Inferior parietal cortex (tissue), 1 donor: ENCODE measurements around the gene LENG8.
"Not testable (repeated sequence)": the region's sequence is repeated elsewhere in the genome, so short reads cannot be mapped to it uniquely, and the experiment has no call there.

ENCODE experiments used
- DNase-seq: peaks from one replicate; pipeline ENCODE4 v3.0.0-alpha.2; 2016; ENCODE audit errors: extremely low spot score

The LENG8 gene

DNA sequence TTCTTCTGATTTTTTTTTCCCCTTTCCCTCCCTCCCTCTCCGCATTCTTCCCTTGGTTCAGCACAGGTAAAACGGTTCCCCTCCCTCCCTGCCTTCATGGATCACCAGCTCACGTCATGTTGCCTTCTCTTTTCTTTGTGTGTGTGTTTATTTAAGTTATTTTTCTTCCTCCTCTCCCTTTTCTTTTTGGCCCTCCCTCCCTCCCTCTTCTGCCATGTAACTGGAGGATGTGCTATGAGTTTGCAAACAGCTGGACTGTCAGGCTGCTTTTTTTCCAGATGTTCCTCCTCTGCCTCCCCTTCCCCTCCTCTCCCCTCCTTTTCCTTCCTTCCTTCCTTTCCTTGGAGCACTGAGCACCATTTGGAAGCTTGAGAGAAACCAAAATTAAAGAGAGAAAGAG, 12.6 kb downstream of the LENG8 start:
- DNase-seq, result no peak

DNA sequence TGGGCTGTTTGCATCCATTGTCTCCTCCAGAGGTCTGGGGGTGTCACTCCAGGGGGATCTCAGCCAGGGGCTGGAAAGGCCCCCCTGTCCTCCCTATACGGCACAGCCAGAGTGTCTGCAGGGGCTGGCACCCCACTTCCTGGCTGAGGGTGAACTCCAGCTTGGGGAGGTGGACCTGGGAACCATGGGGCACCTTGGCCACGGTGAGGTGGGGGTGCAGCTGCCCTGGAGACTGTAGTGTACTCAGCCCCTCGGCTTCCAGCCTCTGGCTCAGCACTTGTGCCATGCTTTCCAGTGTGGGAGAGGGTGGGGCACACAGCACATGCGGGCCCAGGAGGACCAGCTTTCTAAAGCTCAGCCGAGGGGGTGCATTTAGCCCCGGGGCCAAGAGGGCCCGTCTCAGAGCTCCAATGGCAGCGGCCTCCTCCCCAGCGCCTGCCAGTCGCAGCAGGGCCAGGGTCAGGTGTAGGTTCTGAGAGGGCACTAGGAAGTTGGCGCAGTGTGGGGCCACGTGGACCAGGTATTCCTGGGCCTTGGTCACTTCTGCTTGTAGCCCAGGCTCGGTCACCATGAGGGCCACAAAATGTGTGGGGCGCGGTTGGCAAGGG, 13.2 kb downstream of the LENG8 start:
- DNase-seq, result no peak

DNA sequence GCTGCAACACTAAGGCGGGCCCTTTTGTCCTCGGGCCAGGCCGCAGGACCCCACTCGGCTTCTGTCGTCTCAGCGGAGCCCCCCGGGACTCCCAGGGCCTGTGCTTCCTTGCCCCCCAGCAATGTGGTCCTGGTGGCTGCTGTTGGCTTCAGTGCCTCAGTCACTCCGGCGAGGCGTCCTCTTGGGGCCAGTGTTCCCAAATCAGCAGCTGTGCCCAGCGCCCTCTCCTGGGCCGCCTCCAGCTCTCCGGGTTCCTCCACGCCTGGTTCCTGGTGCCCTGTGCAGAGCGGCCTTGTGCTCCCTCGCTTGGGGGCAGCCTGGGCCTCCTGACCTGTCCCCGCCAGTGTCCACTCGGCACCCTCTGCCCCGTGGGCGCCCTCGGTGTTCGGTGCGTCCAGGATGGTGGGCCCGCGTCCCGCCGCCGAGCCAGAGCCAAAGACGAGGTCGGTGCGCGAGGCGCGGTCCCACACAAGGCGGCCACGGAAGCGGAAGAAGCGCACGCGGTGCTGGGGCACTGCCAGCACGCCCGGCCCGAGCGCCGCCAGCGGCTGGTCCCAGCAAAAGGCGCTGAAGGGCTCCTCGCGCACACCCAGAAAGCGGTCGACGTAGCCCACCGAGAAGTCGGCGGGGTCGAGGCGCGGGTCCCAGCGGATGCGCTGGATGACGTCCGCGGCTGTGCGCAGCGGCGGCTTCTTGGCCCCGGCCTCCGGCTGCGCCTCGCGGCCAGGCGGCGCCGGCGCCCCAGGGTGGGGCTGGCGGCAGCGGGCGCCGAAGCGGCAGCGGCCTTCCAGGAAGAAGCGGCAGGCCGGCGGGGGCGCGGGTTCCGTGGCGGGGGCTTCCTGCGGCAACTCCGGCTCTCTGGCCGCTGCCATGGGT, 13.9 kb downstream of the LENG8 start:
- peak; percentile 38 for DNase-seq

DNA sequence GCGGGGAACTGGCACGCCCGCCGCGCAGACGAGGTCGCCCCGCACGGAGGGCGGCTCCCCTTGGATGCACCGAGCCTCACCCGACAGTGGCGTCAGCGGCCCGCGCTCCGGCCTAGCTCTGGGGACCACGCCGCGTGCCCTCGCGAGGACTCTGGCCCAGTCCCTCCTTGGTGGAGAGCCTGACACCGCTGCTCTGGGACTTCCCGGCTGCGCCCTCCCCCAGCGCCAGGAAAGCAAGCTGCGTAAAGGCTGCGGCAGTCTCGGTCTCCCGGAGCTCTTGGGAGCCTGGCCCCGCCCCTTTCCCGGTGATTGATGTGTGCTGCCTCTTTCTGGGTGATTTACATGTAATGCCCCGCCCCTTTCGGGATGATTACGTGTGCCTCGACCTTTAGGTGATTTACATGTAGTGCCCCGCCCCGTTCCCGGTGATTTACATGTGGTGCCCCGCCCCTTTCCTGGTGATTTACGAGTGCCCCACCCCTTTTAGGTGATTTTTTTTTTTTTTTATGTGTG, 14.6 kb downstream of the LENG8 start, which contains the start of gene LENG9:
Gene LENG9, minus strand, starts transcription at position 248 of the 513 bp plus-strand sequence. CDS start 252 bp downstream, outside the sequence.
- peak; percentile 90 for DNase-seq

DNA sequence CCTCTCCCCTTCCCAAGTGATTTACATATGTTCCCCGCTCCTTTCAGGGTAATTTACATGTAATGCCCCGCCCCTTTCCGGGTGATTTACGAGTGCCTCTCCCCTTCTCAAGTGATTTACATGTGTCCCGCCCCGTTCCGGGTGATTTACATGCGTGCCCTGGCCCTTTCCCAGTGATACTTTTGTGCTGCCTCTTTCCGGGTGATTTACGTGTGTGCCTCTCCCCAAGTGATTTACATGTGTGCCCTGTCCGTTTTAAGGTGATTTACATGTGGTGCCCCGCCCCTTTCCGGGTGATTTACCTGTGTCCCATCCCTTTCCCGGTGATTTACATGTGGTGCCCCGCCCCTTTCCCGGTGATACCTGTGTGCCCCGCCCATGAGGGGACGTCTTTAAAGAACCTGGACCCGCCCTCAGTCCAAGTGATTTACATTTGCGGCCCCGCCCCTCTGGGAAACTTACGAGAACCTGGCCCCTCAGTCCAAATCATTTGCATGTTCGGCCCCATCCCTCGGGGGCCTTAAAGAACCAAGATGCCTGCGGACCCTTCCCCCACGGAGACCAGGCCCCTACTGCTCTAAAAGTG, 15.1 kb downstream of the LENG8 start:
- peak; percentile 74 for DNase-seq

DNA sequence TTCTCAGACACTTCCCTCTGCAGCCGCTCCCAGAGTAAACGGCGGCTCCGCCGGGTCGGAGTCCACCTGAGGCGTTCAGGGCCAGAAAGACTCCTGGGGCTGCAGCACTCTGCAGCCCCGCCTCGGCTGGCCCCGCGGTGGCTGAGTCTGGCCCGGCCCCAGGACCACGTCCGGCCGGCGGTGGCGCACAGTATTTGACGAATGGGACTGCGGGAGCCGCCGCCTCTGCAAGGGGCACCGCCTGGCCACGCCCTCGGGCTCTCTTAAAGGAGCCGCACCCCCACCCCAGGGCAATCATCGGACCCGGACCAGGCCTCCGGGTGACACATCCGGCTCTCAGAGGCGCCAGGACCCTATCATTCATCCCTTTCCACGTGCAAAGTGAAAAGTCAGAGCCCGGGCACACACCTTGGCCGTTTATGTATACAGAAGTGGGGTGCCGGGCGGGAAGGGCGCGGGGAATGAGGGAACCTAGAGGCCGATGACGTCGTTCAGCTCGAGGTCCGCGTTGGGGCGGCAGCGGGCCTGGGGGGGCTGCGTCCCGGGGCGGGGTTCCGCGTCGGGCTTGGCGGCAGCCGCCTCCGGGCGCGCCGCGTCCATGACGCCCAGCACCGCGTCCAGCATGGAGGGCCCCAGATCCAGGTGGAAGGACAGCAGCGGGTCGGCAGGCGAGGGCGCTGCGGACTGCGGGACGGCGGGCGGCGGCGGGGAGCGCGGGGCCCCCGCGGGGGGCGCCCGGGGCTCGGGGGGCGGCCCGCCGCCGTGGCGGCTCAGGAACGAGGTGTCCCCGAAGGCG, 15.8 kb downstream of the LENG8 start:
- DNase-seq, result peak; percentile 76

DNA sequence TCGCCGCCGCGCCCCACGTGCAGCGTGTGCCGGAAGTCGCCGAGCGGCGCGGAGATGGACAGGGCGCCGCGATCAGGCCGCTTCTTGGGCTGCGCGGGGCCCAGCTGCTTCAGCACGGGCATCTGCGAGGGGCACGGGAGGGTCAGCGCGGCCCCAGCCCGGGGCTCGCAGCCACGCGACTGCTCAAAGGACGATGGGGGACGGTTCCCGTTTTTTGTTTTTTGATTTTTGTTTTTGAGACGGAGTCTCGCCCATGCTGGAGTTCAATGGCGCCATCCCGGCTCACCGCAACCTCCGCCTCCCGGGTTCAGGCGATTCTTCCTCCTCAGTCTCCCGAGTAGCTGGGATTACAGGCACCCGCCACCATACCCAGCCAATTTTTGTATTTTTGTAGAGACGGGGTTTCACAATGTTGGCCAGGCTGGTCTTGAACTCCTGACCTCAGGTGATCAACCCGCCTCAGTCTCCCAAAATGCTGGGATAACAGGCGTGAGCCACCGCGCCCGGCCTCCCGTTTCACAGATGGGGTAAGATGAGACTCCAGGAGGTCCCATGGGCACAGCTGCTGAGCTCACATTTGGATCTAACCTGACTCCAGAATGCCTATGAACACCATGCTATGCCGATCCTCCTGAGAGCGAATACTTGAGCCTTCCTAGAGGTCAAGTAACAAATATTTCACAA, 16.6 kb downstream of the LENG8 start:
- no peak for DNase-seq

DNA sequence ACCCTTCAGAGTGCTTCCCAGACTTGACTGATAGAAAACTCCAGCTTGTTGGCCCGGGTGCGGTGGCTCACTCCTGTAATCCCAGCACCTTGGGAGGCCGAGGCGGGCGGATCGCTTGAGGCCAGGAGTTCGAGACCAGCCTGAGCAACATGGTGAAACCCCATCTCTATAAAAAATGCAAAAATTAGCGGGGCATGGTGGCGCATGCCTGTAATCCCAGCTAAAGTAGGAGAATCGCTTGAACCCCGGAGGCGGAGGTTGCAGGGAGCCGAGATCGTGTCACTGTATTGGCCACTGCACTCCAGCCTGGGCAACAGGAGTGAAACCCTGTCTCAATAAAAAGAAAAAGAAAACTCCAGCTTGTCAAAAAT, 17.1 kb downstream of the LENG8 start:
- DNase-seq, result not testable (repeated sequence)

DNA sequence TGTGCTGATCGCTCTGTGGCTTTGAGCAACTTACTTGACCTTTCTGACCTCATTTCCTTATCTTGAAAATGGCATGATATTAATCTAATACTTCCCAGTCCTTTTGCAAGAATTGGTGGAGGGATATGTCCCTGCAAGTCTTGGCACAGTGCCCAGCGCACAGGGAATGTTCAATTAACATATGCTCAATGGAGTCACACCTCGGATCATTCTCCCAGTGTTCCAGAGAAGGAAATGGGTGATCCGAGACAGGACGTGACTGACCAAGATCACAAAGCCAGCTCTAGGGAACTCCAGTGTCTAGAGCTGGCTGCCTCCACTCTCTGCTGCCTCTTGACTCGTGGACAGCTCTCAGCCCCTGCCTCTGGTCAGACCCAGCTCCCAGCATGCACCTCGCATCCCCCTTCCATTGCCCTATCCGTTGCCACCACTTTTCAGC, 20.5 kb downstream of the LENG8 start:
- no peak for DNase-seq

DNA sequence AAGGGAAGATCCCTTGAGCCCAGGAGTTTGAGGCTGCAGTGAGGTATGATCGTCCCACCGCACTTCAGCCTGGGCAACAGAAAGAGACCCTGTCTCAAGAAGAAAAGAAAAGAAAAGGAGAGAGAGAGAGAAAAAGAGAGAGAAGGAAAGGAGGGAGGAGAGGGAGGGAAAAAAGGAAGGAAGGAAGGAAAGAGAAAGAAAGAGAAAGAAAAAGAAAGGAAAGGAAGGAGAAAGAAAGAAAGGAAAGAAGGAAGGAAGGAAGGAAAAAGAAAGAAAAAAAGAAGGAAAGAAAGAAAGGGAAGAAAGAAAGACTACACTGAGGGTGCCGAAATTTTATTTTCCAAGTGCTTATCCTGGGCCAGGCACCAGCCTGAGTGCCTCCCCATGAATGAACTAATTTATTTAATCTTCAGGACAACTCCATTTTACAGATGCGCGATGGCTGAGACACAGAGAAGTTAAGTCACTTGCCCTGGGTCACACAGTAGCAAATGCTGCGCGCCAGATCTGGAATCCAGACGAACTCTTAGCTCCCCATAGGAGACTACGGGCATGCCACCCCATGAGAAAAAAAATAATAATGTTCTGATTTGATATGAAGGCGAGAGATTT, 21.4 kb downstream of the LENG8 start:
- no peak for DNase-seq

DNA sequence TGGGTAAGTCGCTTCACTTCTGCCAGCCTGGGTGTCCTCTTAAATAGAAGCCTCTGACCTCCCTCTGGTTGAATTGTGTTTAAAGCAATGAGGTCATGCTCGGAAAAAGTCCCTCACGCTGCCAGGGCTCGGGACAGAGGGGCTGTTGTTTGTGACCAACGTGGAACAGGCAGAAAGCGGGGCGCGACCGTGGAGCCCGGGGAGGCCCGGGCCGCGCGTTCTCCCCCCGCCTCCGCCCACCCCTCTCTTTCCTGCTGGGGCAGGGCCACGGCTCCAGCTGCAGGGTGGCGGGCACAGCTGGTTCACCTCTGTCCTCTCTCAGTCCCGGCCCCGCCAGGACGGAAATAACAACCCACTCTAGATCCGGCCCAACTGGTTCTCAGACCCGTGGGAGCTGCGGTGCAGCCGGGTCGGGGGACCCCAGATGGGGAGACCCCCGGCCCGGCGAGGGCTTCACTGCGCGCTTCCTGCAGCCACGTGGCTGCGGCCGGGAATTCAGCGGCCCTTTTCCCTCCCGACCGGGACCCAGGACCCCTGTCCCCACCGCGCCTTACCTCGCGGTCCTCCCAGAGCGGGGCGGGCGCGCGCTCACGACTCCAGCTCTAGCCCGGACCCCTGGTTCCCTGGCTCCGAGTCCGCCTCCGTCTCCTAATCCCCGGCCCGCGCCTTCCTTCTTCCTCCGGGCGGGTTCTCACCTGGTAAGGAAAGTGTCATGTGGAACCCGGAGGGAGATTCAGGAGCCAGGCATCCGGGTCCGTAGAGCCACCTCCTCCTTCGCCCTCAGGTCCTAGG, 22.2 kb downstream of the LENG8 start:
- peak; percentile 10 for DNase-seq

DNA sequence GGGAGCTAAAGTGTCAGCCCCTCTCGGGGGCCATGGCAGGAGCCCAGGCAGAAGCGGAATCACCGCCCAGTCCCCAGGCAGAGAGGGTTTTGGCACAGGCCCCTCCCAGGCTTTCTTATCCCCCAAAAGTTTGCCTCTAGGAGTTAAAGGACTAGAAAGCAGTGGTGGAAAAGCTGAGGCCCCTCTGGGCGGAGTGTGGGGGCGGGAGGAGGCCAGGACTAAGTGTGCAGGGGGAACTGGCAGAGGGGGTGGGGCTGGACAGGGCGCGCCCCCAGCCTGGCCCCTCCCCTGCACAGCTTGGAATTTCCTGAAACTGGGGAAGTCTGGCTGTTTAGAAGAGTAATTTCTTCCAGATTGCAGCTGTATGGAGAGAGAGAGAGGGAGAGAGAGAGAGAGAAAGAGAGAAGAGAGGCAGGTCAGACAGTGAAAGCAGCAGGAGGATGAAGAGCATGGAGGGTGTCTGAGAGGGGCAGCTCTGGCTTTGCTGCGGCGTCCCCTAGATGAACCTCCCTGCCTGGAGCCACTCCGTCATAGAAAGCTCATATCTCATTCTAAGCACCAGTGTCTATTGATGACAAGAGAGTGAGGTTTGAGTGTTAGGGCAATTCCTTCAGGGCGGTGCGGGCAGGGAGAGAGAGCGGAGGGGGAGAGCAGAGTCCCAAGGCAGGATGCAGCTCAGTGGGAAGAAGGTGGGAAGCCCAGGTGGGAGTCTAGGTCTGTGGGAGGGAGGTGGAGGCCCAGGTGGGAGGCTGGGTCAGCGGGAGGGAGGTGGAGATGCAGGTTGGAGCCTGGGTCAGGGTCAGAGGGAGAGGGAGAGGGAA, 24.3 kb downstream of the LENG8 start, which contains the start of gene CDC42EP5:
Gene CDC42EP5, minus strand, starts transcription at position 226 of the 821 bp plus-strand sequence. CDS start 7,749 bp downstream, outside the sequence.
- no peak for DNase-seq

DNA sequence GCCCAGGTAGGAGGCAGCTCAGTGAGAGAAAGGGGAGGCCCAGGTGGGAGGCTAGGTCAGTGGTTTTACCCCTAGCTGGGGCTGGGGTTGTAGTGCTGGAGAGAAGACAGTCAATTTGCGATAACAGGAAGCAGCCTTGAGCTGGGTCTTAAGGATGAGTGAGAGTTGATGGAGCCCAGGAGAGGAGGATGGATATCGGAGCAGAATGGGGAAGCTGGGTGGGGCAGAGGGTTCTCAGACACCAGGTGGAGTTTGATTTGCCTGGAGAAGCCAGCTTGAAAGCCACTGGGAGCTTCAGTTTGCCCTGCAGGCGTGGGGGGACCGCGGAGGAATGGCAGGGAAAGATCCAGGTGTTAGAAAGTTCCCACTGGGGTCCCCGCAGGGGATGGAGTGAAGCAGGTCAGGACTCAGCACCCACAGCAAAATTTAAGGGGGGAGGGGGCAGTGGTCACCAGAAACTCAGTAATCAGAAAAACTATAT, 24.9 kb downstream of the LENG8 start:
- DNase-seq, result no peak

DNA sequence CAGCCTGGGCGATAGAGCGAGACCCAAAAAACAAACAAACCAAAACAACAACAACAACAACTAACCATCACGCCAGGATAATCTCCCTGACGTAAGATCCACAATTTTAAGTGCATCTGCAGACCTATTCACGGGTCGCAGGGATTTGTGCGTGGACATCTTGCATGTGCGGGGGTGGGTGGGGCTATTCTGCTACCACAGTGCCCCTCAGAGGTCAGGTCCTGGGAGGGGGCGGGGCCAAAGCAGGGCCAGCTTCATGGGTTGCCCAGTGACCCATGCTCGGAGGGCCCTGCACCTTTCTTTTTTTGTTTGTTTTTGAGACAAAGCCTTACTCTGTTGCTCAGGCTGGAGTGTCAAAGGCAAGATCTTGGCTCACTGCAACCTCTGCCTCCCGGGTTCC, 26.7 kb downstream of the LENG8 start:
- DNase-seq, result no peak

DNA sequence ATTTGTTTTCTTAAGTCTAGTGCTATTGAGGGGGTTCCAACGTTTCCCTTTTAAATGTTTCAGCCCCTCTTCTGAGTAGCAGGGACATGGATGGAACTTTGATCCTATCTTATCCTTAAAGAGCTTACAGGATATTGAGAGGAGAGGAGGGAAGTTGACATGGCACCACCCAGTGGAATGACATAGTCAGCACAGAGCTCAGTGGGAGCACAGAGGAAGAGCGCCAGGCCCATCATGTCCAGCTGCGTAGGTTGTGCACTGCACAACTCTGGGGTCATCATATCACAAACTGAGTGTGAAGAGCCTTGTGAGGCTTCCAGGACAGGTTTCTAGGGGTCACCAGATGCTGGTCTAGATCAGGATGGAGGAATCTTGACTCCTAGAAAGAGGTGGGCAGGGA, 28.7 kb downstream of the LENG8 start:
- DNase-seq, result no peak

DNA sequence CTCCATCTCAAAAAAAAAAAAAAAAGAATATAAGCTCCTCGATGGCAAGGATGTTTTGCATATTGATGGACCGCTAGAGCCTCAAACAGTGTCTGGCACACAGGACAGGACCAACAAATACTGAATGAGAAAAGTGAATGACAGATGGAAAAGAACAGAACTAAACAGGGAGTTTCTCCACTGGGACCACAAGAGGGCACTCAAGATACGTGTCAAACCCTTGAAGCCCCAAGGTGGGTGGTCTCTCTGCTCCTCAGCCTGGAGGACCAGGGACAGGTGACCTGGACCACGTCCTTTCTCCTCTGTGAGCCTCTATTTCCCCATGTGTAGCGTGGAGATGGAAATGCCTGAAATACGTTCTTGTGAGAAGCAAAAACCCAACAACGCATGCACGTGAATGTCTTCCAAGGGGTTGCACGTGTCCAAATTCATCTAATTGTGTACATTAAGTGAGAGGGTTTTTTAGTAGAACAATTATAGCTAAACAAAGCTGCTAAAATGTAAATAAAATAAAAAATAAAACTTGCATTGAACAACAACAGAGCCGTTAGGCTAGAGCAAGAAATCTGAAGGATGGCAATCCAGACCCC, 29.8 kb downstream of the LENG8 start:
- DNase-seq, result peak; percentile 32

DNA sequence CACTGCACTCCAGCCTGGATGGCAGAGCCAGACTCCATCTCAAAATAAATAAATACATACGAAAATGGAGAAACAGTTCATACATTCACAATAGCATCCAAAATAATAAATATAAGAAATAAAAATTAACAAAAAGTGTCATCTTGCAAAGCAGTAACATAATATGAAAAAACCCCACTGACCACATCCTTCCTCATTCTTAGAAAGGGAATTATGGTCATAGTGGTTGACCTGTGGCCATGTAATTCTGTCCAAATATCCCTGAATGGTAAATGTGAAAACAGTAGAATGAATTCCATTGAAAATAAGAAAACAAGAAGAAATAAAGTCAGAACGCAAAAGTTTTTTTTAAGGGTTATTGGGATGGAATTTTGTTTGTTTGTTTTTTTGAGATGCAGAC, 31.1 kb downstream of the LENG8 start:
- DNase-seq, result no peak

DNA sequence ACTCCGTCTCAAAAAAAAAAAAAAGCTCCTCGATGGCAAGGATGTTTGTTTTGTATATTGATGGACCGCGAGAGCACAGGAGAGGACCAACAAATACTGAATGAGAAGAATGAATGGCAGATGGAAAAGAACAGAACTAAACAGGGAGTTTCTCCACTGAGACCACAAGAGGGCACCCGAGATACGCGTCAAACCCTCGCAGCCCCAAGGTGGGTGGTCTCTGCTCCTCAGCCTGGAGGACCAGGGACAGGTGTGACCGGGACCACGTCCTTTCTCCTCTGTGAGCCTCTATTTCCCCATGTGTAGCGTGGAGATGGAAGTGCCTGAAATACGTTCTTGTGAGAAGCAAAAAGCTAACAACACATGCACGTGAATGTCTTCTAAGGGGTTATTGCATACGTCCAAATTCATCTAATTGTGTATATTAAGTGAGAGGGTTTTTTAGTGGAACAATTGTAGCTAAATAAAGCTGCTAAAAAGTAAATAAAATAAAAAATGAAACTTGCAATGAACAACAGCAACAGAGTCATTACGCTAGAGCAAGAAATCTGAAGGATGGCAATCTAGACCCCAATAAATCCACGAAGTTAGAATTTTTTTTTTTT, 32.4 kb downstream of the LENG8 start:
- peak; percentile 62 for DNase-seq
